GM18867 (cell line): ENCODE results near the gene NOXRED1.
"Not testable (repeated sequence)": the region's sequence is repeated elsewhere in the genome, so short reads cannot be mapped to it uniquely, and the experiment has no call there.

Experiments used
- ATAC-seq: cut with Tn5 transposase; IDR thresholded peaks from one replicate; pipeline ENCODE4 v1.9.1; 2021; ENCODE audit warnings: mild to moderate bottlenecking, moderate library complexity; ENCODE audit not compliant: unreplicated experiment

NOXRED1 gene

DNA sequence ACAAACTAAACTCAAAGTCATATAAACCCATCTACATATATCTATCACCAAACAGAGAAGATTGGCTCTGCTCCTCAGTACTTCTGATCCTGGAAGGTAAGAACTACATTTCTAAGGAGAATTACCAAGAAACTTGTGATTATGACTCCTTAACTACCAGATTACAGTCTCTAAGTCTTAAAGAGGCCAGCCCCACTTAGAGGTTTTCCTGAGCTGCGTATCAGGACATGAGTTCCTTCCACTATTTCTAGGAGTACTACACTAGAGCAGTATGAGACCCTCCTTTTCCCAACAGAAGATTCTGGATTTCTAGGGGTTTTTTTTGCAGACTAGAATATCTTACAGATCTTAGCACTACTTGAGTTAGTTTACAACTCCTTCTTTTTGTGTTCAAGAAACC lies at the start of gene NOXRED1:
Gene NOXRED1 (minus strand): TSS at position 101 of the 400 bp plus-strand sequence. CDS start 634 bp downstream, outside the sequence.
- no peak for ATAC-seq

DNA sequence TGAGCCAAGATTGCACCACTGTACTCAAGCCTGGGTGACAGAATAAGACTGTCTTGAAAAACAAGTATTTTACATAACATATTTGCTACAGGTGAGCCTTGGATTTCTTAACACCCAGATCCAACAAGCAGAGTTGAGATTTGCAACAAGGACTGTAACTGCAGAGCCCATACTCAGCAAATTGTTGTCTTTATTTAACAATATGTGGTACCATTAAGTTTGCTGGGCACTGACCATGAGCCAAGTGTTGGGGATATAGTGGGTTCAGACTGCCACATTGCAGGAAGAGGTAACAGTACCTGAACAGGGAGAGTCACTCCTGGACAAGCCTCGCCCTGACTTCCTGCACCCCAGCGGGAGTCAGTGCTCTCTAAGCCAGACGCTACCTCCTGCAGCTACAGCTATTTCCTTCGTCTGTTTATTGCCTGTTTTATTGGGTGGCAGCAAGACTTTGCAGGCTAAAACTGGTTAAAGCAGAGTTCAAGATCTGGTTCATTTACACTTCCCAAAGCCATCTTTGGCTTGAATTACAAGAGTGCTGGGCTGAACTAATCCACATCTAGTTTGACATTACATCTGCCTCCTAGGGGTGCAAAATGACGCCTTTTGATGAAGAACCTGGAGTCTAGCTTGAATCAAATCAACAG lies 47.0 kb upstream of the NOXRED1 start:
- no peak for ATAC-seq

- ATAC-seq: no peak
These were observed 46.2 kb upstream of the NOXRED1 start for GRCh38 chr14:77469539-77469938.

GRCh38 chr14:77469067-77469505 lies 45.8 kb upstream of the NOXRED1 start:
- no peak for ATAC-seq

DNA sequence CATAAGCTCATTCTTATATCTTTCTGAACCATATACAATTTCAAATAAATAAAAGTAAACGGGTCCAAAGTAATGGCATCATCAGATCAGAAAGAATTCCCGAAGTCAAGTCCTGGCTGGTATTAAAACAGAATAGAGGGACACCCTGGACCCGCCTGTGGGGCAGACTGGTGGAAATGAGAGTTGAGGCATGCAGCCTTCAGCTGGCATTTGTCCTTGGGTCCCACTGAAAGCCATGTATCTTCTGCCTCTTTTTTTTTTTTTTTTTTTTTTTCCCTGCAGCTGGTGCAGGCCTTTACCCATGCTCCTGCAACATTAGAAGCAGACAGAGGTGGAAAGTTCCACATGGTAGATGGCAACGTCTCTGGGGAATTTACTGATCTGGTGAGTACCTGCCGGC lies 44.5 kb upstream of the NOXRED1 start:
- ATAC-seq: no peak

DNA sequence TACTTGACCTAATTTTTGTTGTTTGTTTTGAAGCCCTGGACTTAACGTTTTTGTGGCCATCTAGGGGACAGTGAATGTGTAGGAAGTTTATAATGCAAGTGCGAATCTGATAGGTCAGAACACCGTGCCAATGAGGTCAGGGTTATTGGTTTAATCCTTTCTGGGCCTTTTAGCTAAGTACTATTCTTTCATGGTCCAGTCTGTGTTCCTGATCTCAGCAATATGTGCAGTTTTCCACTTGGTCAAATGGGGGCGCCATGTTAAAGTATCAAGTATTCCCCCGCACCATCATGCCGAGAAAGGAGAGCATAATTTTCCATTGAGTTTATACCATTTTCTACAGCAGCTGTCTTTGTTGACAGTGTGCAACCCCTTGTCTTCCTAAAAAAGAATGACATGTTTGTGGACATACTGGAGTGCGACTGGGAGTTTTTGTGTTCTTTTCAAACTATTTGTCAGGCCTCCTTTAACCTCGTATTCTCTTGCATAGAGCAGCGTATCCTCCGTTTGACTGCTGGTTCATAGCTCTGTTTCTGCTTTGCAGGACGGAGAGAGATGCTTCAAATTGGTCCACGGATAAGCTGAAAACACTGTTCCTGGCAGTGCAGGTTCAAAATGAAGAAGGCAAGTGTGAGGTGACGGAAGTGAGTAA lies 35.9 kb upstream of the NOXRED1 start:
- ATAC-seq: no peak

GRCh38 chr14:77458249-77458950 lies 35.1 kb upstream of the NOXRED1 start:
- peak; percentile 19 for ATAC-seq

DNA sequence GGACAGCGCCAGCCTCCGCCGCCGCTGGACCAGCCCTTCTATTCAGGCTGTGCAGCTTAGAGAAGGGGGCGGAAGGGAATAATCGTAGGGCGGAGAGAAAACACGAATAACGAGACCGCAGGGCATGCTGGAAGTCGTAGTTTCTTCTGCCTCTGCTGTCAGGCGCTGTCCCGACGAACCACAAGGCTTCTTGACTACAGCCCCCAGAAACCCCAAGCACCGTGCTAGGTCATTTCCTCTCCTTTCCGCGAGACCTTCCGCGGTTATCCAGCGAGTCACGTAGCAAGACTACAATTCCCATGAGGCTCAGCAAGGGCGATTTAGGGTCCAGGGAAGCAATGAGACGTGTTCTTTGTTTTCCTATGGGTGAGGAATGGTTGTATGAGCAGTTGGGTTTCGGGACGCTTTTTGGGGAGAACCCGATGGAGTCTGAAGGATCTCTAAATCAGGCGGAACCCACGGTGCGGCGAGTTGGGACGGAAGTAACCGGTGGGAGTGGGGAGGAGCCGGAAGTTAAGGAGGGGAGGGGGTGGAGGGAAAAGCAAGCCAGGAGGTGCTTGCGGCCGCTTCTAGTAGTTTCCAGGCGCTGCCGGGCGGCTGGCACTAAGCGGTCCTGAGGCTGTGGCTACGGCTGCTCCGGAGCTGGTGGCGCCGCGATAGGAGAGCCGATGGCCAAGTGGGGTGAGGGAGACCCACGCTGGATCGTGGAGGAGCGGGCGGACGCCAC lies 34.4 kb upstream of the NOXRED1 start, which contains the start of the genes AHSA1 and VIPAS39:
Gene AHSA1 (plus strand): TSS at position 572 of the 727 bp plus-strand sequence. CDS start 97 bp downstream, at position 669.
Gene VIPAS39 (minus strand): TSS at position 80 of the 727 bp plus-strand sequence. CDS start 3,499 bp downstream, outside the sequence.
- peak; percentile 90 for ATAC-seq

- no peak for ATAC-seq
These were observed 33.8 kb upstream of the NOXRED1 start for GRCh38 chr14:77457115-77457521.

DNA sequence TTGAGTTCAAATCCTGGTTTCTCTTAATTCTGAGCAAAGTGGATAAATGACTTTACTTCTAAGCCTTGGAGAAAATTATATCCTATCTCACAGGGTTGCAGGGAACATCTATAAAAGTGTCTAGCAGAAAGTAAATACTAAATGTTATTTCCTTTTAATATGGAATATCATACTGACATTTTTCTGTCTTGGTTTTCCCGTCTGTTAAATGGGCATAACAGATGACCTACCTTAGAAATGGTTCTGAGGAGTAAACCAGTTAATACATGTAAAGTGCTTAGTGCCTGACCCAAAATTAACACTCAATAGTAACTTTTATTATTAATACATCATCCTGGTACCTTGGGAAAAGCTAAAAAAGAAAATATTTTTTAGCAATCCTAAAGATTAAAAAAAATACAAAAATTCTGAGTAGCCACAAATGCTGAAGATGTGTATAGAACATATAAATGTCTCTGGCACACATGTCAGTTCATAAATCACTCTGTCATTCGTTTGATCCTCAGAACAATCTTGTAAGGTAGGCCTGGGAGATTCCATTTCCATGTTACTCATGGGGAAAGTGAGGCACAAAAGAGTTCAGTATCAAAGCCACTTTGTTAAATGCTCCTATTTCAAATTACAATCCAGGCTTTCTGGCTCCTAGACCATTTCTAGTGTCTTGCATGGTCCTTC lies 32.8 kb upstream of the NOXRED1 start:
- ATAC-seq: no peak

- no peak for ATAC-seq
These were observed 18.9 kb upstream of the NOXRED1 start for GRCh38 chr14:77442196-77442595.

- no peak for ATAC-seq
These were observed 16.5 kb upstream of the NOXRED1 start for GRCh38 chr14:77439861-77440260.

- ATAC-seq: no peak
These were observed 15.3 kb upstream of the NOXRED1 start for GRCh38 chr14:77438596-77438995.

DNA sequence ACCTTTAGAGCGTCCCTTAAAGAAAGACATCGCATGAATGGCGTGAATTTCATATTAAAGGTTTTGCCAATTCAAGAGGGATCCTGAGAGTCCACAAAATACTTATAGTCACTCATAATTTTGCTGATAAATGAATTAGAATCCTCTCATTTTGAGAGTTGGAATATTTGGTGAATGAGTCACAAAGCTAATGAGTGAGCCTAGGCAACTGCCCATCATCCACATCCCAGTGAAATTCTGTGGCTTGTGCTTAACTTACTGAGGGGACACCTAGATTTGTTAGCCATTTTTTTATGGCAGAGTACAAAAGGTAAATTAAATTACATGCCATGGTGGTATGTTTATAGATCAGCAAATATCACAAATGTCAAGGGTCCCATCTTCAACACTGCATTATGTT lies 12.7 kb upstream of the NOXRED1 start:
- ATAC-seq: no peak

- ATAC-seq: no peak
These were observed 3.1 kb upstream of the NOXRED1 start for GRCh38 chr14:77426396-77426795.

DNA sequence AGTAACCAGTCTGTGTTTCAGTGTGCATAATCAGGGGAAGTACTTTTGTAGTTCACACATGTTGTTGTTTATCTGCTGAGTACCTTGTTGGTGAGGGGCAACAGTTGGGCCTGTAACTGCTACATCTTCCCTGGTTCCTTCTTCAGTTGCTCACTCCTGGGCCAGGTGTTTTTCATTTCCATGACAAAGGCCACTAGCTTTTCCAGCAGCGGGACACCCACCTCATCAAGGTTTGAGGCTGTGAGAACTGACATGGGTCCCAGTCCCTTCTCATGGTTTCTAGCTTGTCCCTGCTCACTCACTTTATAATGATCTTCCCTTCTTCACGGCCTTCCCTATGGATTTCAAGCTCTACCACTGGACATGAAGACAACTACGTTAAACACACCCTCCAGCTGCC lies 1.5 kb upstream of the NOXRED1 start:
- no peak for ATAC-seq

- no peak for ATAC-seq
These were observed 2.1 kb downstream of the NOXRED1 start for GRCh38 chr14:77421201-77421600.

- ATAC-seq: no peak
These were observed 6.5 kb downstream of the NOXRED1 start for GRCh38 chr14:77416836-77417235.

DNA sequence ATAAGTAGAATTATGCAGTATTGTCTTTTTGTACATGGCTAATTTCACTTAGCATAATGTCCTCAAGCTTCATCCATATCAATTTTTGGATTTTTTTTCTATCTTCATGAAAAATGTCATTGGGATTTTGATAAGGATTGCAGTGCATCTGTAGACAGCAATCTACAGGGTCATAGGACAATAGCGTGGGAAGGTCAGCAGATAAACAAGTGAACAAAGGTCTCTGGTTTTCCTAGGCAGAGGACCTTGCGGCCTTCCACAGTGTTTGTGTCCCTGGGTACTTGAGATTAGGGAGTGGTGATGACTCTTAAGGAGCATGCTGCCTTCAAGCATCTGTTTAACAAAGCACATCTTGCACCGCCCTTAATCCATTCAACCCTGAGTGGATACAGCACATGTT lies 7.2 kb downstream of the NOXRED1 start:
- not testable (repeated sequence) for ATAC-seq

GRCh38 chr14:77415403-77416030 lies 7.8 kb downstream of the NOXRED1 start:
- not testable (repeated sequence) for ATAC-seq
